ENCODE measurements around the gene NINL.

The NINL gene

DNA sequence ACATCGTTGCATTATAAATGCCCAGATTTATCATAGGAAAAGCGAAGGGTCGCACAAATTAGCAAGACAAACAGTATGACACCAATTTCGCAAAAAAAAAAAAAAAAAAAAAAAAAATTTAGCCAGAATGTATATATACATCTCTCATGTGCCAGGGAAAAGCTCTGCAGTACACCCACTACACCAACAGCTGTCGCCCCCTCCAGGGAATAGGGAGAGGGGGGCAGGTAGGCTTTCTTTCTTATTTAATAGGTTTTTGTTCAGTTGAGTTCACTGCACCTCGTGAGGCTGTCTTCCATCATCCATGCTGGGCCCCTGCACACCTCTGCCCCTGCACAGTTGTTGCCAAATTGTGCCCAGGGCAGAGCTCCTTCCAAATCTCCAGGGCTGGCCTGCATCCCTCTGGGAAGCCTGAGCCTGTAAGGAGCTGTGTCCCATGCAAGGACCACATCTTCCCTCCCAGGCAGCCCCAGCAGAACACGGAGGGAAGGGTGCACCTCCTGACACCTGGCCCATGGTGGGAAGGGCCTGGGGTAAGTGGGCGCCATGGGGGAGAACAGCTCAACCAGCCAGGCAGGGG, 85.4 kb downstream of the NINL start:
- DNase-seq, result no peak

- DNase-seq, result no peak
Measured at GRCh38 chr20:25499031-25499430, 86.3 kb downstream of the NINL start.

DNA sequence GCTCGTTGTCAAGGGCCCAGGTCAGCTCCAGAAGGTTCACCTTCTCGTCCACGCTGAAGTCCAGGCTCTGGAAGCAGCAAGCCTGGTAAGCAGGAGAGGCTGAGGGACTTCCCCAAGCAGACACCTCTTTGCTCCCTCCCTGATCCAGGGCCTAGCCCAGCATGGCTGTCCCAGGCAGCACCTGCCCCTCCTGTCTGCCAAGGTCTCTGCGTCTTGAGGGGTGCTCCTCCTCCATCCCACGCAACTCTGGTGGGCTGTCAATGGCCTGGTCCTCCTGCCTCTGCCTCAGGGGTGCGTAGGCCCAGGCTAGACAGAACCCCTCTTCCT, 87.1 kb downstream of the NINL start:
- no peak for DNase-seq

DNA sequence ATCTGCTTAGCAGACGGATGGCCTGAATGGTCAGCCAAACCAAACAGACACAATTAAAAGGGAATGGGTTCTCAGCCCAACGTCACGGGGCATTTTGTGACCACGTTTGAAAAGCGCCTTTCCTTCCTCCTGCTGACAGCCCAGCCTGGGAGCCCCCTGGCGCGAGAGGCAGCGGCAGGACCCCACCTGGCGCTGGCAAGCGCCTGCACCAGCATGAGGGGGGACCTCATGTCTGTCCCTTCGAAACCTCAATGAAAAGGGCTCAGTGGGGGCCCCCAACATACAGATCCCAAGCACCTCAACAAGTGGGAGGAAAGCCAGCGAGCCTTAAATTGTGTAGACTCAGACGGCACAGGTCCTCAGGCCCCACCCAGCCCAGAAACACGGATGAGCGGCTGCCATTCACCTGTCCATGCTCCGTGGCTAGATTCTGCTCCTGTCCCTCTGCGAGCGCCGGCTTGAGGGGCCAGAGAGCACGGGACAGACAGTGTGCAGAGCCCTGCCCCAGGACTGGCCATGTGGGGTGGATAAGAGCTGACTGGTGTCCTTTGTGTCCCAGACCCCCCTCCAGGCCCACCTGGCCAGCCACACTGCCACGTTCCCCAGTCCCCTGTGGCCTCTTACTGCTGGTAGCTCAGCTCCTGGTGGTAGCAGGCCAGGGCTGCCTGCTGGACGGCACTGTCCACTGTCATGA, 87.6 kb downstream of the NINL start:
- DNase-seq, result no peak

GRCh38 chr20:25496968-25497401, 88.3 kb downstream of the NINL start:
- no peak for DNase-seq

DNA sequence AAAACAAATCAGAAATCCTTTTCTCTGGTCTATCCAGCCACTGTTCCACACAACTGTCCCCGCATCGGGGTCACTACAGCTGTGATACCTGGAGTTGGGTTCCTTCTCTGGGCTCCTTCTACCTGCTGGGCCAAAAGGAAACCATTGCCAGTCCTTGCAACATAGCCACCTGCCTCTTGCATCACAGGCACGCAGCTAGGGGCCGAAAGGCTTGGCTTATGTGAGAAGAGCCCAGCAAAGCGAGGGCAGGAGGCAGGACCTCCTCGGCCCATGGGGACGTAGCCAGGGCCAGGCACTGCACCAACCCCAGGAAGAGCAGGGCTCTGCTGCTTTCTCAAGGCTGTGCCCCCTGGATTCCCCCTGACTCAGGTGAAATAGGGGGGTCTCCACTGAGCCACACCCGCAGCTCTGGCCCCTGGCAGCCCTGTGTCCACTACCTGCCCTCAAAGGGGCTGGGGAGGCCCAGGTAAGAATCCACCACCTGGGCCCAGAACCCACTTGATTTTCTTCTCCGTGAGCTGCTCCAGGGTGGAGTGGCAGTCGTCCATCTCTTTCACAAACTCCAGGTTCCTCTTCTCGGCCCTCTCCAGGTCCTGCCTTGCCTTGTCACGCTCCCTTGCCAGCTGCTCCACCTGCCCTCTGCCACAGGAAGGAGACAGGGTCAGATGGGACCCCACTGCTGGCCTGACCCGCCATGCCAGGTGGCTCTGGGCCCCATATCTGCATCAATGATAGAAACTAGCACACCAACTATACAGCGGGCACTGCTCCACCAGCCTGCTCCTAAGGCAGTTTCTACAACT, 89.0 kb downstream of the NINL start:
- DNase-seq, result no peak

DNA sequence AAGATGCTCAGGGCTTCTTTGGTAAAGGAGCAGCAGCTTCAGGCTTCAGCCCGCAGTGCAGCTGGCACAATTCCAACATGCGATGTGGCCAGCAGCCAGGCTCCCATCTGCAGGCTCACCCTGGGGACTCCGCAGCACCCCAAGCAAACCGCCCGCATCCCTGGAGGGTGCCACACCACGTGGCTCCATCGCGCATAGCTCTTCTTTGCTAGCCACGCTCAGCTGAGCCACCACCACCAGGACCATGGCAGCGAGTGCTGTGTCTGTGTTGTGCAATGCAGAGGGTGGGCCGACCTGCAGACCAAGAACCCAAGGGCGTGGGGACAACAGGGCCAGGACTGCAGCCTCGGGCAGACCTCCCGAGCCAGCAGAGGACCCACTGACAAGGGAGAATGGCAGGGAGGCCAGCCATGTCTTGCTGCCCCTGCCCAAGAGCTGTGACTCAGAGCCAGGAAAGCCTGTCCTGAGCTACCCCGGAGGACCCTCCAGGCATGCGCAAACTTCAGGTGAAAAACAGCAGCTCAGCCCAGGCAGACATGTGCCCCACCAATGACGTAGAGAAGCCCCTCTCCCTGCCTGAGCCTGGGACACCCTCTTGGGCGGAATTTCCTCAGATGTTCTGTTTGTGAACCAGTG, 90.0 kb downstream of the NINL start:
- no peak for DNase-seq

- no peak for DNase-seq
Measured at GRCh38 chr20:25494506-25495188, 90.7 kb downstream of the NINL start.

- DNase-seq, result no peak
Measured at GRCh38 chr20:25493748-25494505, 91.4 kb downstream of the NINL start.

DNA sequence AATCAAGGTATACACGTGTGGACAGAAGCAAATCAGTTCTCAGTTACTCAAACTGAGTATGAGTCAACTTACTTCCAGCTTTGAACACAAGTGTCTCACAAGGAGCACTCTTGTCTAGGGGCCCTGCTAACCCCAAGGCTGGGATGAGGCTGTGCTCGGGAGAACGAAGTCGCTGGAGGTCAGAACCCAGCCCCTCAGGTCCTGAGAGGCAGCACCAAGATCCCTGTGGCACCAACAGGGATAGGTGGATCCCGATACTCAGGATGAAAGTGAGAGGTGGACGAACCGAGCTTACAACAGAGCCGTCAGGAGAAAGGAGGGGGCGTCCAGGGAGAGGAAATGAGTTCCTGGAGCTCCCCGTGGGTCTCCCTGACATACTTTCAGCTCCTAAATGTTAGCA, 92.2 kb downstream of the NINL start:
- DNase-seq, result no peak

DNA sequence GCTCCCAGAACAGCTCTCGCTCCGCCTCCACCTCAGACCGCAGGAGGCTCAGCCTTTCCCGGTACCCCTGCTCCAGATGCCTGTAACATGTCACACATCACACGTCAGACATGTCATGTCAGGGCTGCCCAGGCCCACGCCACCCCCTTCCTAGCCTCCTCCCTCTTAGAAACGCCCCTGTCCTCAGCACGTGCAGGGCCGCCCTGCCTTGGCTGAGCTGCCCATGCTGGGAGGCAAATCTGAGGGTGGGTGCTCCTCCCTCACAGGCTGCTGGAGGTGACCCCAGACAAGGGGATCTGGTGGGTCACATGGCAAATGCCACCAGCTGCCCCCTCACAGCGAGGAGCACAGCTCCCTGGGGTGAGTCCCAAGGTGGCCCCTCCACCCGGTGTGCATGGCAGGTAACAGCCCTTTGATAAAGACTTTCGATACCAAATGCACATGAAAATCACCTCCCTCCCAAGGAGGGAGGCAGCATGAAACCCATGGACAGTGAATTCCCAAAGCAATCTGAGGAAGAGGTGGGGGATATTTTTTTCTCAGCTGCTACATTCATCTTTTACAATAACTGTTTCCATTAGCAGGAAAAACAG, 93.8 kb downstream of the NINL start:
- DNase-seq, result no peak

- DNase-seq, result no peak
Measured at GRCh38 chr20:25490656-25491445, 94.5 kb downstream of the NINL start.

DNA sequence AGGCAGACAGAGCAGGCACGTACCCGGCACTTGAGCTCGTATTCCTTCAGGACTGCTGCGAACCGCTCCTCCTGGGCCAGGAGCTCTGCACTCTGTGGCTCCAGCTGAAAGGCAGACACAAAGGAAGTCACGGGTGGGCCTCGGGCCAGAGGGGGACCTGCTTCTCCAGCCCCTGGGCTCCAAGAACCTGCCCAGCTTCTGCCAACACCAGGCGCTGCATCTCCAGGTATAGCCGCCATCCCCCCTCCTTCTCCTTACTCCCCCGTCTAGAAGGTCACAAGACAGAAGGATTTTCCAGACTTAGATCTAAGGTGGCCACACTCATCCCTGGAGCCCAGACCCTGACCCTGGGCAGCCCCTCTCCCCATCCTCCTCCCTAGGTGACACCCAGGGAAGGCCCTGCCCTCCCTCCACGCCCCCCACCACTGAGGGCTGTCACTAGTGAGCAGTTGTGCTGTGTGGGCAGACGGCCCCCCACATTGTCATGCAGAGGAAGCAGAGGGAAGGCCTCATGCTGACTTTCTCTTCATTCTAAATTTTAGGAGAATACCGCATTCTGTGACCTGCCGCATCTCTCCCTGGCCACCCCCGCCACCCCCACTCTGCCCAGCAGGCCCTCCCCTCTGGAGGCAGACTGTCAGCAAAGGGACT, 96.0 kb downstream of the NINL start:
- DNase-seq, result no peak

GRCh38 chr20:25487975-25488374, 97.4 kb downstream of the NINL start:
- no peak for DNase-seq

- no peak for DNase-seq
Measured at GRCh38 chr20:25487306-25487705, 98.0 kb downstream of the NINL start.

GRCh38 chr20:25486377-25486776, 99.0 kb downstream of the NINL start:
- DNase-seq, result no peak

DNA sequence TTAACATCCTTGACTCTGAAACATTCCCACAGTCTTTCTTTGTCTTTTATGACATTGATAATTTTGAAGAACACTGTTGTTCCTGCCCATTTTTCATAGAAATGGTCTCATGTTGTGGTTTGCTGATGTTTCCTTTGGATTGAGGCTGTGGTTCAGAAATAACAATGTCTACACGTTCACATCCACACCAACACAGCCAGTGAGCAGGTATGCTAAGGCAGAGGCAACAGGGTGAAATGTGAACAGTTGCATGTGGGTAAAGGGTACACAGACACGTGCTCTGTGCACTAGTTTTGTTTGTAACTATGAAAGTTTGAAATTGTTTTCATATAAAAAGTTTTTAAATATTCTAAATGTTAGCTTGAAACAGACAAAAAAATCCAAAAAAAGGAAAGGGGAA, 99.5 kb downstream of the NINL start:
- no peak for DNase-seq

- no peak for DNase-seq
Measured at GRCh38 chr20:25484911-25485511, 100.3 kb downstream of the NINL start.

GRCh38 chr20:25484224-25484846, 101.0 kb downstream of the NINL start:
- no peak for DNase-seq

Data from effector CD4-positive, alpha-beta T cell (primary cell).